H9 (cell line): ENCODE results near the gene FAM110C. TPM values are rescaled to one million over a fixed set of nuclear protein-coding genes. Genes with fewer than 3 reads are reported as not detected.

Experiments used
- DNase-seq: peaks from one replicate; pipeline ENCODE4 v3.0.0-alpha.2; 2017
- H2AFZ ChIP-seq: one replicate; pipeline ENCODE4 v1.6.1; 2013; ENCODE audit warnings: mild to moderate bottlenecking, low read length, control low read depth, moderate library complexity
- H2AK5ac ChIP-seq: 2 replicates; pipeline ENCODE4 v1.6.1; 2013; ENCODE audit warnings: low read length, control low read depth, mixed read lengths; ENCODE audit not compliant: insufficient read length
- H2BK120ac ChIP-seq: one replicate; pipeline ENCODE4 v1.6.1; 2013; ENCODE audit warnings: low read depth, mild to moderate bottlenecking, low read length, control low read depth, inconsistent platforms; ENCODE audit not compliant: poor library complexity, severe bottlenecking
- H2BK12ac ChIP-seq: 2 replicates; pipeline ENCODE4 v1.6.1; 2013; ENCODE audit warnings: low read length, control low read depth, mixed read lengths, low read depth; ENCODE audit not compliant: insufficient read length
- H2BK15ac ChIP-seq: 2 replicates; pipeline ENCODE4 v1.6.1; 2013; ENCODE audit warnings: low read depth, low read length, control low read depth
- H2BK20ac ChIP-seq: one replicate; pipeline ENCODE4 v1.6.1; 2013; ENCODE audit warnings: low read depth, mild to moderate bottlenecking, low read length, control low read depth, inconsistent platforms; ENCODE audit not compliant: poor library complexity, severe bottlenecking
- H2BK5ac ChIP-seq: 2 replicates; pipeline ENCODE4 v1.6.1; 2013; ENCODE audit warnings: low read length, control low read depth, mixed read lengths; ENCODE audit not compliant: insufficient read length
- H3K14ac ChIP-seq: 2 replicates; pipeline ENCODE4 v1.6.1; 2013; ENCODE audit warnings: low read length, control low read depth; ENCODE audit not compliant: insufficient read depth
- H3K18ac ChIP-seq: 2 replicates; pipeline ENCODE4 v1.6.1; 2013; ENCODE audit warnings: low read depth, mild to moderate bottlenecking, mixed read lengths, low read length, control low read depth; ENCODE audit not compliant: insufficient read length
- H3K23ac ChIP-seq: 2 replicates; pipeline ENCODE4 v1.6.1; 2013; ENCODE audit warnings: low read length, control low read depth, mixed read lengths, low read depth; ENCODE audit not compliant: insufficient read length
- H3K23me2 ChIP-seq: 2 replicates; pipeline ENCODE4 v1.6.1; 2013; ENCODE audit warnings: low read depth, mild to moderate bottlenecking, mixed read lengths, low read length, control low read depth; ENCODE audit not compliant: insufficient read length, poor library complexity, severe bottlenecking
- H3K27ac ChIP-seq: 2 replicates; pipeline ENCODE4 v1.5.1; 2013; ENCODE audit warnings: low read length, control low read depth, mixed read lengths, low read depth; ENCODE audit not compliant: insufficient read length
- H3K27me3 ChIP-seq: 2 replicates; pipeline ENCODE4 v1.6.1; 2013; ENCODE audit warnings: low read length, control low read depth, inconsistent platforms; ENCODE audit not compliant: insufficient read depth
- H3K4ac ChIP-seq: 2 replicates; pipeline ENCODE4 v1.6.1; 2013; ENCODE audit warnings: low read depth, mild to moderate bottlenecking, control low read depth, inconsistent platforms, low read length, moderate library complexity
- H3K4me1 ChIP-seq: 2 replicates; pipeline ENCODE4 v1.6.1; 2013; ENCODE audit warnings: low read length, control low read depth, inconsistent platforms; ENCODE audit not compliant: insufficient read depth
- H3K4me2 ChIP-seq: 2 replicates; pipeline ENCODE4 v1.6.1; 2013; ENCODE audit warnings: low read length, control low read depth, mixed read lengths; ENCODE audit not compliant: insufficient read length, insufficient read depth
- H3K56ac ChIP-seq: 2 replicates; pipeline ENCODE4 v1.6.1; 2013; ENCODE audit warnings: low read depth, mild to moderate bottlenecking, mixed read lengths, low read length, control low read depth; ENCODE audit not compliant: insufficient read length
- H3K79me1 ChIP-seq: 2 replicates; pipeline ENCODE4 v1.6.1; 2013; ENCODE audit warnings: low read depth, mild to moderate bottlenecking, moderate library complexity, low read length, control low read depth, inconsistent platforms; ENCODE audit not compliant: insufficient read depth, poor library complexity, severe bottlenecking
- H3K79me2 ChIP-seq: 2 replicates; pipeline ENCODE4 v1.6.1; 2013; ENCODE audit warnings: low read length, control low read depth, inconsistent platforms; ENCODE audit not compliant: insufficient read depth
- H3K9ac ChIP-seq: 2 replicates; pipeline ENCODE4 v1.6.1; 2013; ENCODE audit warnings: low read length, control low read depth, mixed read lengths; ENCODE audit not compliant: insufficient read length; ENCODE audit errors: extremely low read depth
- H3K9me3 ChIP-seq: one replicate; pipeline ENCODE4 v1.6.1; 2013; ENCODE audit warnings: low read depth, low read length, inconsistent platforms; ENCODE audit not compliant: control insufficient read depth
- H3T11ph ChIP-seq: one replicate; pipeline ENCODE4 v1.6.1; 2013; ENCODE audit warnings: mild to moderate bottlenecking, low read length, control low read depth, inconsistent platforms
- H4K20me1 ChIP-seq: one replicate; pipeline ENCODE4 v1.6.1; 2013; ENCODE audit not compliant: control insufficient read depth, insufficient read length, insufficient read depth
- H4K5ac ChIP-seq: 2 replicates; pipeline ENCODE4 v1.6.1; 2013; ENCODE audit warnings: low read depth, mild to moderate bottlenecking, mixed read lengths, low read length, control low read depth; ENCODE audit not compliant: insufficient read length
- H4K8ac ChIP-seq: replicated peaks from 2 replicates; pipeline ENCODE4 v1.6.1; 2013; ENCODE audit warnings: low read length, control low read depth, mixed read lengths, low read depth; ENCODE audit not compliant: insufficient read length
- H4K91ac ChIP-seq: 2 replicates; pipeline ENCODE4 v1.6.1; 2013; ENCODE audit warnings: low read depth, mild to moderate bottlenecking, moderate library complexity, mixed read lengths, low read length, control low read depth; ENCODE audit not compliant: insufficient read length
- H3K27ac Mint-ChIP-seq, 3 experiments: 2 replicates in 2 of 3; 3 replicates in 1 of 3; pipeline ENCODE4 v1.8.0; 2020 to 2021; ENCODE audit warnings: mixed read lengths in 3 of 3, mild to moderate bottlenecking in 1 of 3, moderate library complexity in 1 of 3
- H3K27me3 Mint-ChIP-seq: 2 replicates; pipeline ENCODE4 v1.8.0; 2021; ENCODE audit warnings: low read depth, mild to moderate bottlenecking, moderate library complexity, mixed read lengths
- H3K36me3 Mint-ChIP-seq, 3 experiments: 2 replicates in 2 of 3; 3 replicates in 1 of 3; pipeline ENCODE4 v1.8.0; 2020 to 2021; ENCODE audit warnings: low read depth in 3 of 3, mixed read lengths in 3 of 3; ENCODE audit not compliant: insufficient read depth in 1 of 3
- H3K4me1 Mint-ChIP-seq, 2 experiments: 2 replicates each; pipeline ENCODE4 v1.8.0; 2020; ENCODE audit warnings: mixed read lengths in 2 of 2
- H3K4me3 Mint-ChIP-seq, 2 experiments: 2 replicates in 1 of 2; 3 replicates in 1 of 2; pipeline ENCODE4 v1.8.0; 2020 to 2021; ENCODE audit warnings: mild to moderate bottlenecking in 2 of 2, mixed read lengths in 2 of 2, moderate library complexity in 1 of 2
- H3K9me3 Mint-ChIP-seq, 2 experiments: 2 replicates in 1 of 2; 3 replicates in 1 of 2; pipeline ENCODE4 v1.8.0; 2020; ENCODE audit warnings: mild to moderate bottlenecking in 2 of 2, mixed read lengths in 2 of 2, moderate library complexity in 1 of 2
- WGBS: extraction: QIAGEN DNeasy Blood & Tissue Kit; methylation state at CpG from one replicate; pipeline ENCODE4 v1.1.7; 2013; ENCODE audit warnings: missing lambda C conversion rate, low lambda C conversion rate, mixed read lengths; ENCODE audit not compliant: insufficient read length; ENCODE audit errors: extremely low coverage; 5-methylcytosine and 5-hydroxymethylcytosine counted together
- total RNA-seq: library from RNA; stranded (reverse); gene quantifications from 2 replicates; pipeline ENCODE4 v1.2.1, GENCODE V29; 2021
- TF ChIP-seq, protein P1 (sequence below): fragments of 200-600 bp; sonication (generic); conservative IDR thresholded peaks from 3 replicates; pipeline ENCODE4 v1.8.0; 2021; ENCODE audit warnings: antibody characterized with exemption, mild to moderate bottlenecking

FAM110C gene
- total RNA-seq, 1 experiment from 2014 or later, result 3.4 TPM

DNA sequence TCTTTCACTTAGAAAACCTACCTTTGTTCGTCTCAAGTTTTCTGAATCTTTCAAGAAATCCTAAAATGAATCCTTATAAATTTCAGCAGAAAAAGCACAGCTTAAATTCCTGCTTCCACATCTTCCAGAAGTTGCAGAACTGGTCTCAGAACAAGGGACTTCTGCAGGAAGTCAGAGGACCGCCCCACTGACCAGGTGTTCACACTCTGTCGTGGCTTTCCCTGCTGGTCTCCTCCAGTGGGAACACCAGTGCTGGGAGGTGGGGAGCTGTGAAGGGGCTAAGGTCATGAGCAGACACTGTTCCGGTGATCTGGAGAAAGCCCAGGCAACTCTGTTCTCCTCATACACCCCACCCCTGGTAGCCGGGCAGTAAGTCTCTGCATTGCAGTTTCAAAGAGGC lies 3.5 kb downstream of the FAM110C start:
- Histone ChIP-seq H3K23me2 (peaks cover 15% of the 10 kb centered on the region), H2BK12ac (no peak overlapping the region), H2AK5ac (no peak overlapping the region), H3K27me3 (no peaks in the 10 kb centered on the region), H2BK20ac (no peak overlapping the region), H3K79me1 (no peaks in the 10 kb centered on the region), H3K18ac (no peak overlapping the region), H4K20me1 (no peaks in the 10 kb centered on the region), H3K4me1 (peaks cover 3% of the 10 kb centered on the region; the same call in 1 of the 2 replicates), H3K79me2 (no peaks in the 10 kb centered on the region; the same call in 1 of the 2 replicates), H4K8ac (no peak overlapping the region), H3K9me3 (no peaks in the 10 kb centered on the region), H4K5ac (no peak overlapping the region), H4K91ac (no peak overlapping the region), H3K4ac (no peak overlapping the region), H3K9ac (no peak overlapping the region), H3K4me2 (no peak overlapping the region), H3K27ac (no peak overlapping the region), H2BK15ac (no peak overlapping the region), H2BK5ac (no peak overlapping the region), H3K56ac (no peak overlapping the region), H3K14ac (no peak overlapping the region), H2AFZ (no peak overlapping the region), H3T11ph (no peak overlapping the region), H3K23ac (no peak overlapping the region), H2BK120ac (no peak overlapping the region)
- no peaks in the 10 kb centered on the region for H3K9me3 Mint-ChIP-seq
- WGBS, result no CpG with 5 or more reads among the region's 5 CpGs
- DNase-seq, result no peak
- no peak overlapping the region for H3K4me3 Mint-ChIP-seq
- peaks cover 26% of the 10 kb centered on the region for H3K27me3 Mint-ChIP-seq
- H3K27ac Mint-ChIP-seq, result no peak overlapping the region
- peaks cover 34 to 35% of the 10 kb centered on the region in 2 experiments for H3K4me1 Mint-ChIP-seq
- TF ChIP-seq, protein P1, sequence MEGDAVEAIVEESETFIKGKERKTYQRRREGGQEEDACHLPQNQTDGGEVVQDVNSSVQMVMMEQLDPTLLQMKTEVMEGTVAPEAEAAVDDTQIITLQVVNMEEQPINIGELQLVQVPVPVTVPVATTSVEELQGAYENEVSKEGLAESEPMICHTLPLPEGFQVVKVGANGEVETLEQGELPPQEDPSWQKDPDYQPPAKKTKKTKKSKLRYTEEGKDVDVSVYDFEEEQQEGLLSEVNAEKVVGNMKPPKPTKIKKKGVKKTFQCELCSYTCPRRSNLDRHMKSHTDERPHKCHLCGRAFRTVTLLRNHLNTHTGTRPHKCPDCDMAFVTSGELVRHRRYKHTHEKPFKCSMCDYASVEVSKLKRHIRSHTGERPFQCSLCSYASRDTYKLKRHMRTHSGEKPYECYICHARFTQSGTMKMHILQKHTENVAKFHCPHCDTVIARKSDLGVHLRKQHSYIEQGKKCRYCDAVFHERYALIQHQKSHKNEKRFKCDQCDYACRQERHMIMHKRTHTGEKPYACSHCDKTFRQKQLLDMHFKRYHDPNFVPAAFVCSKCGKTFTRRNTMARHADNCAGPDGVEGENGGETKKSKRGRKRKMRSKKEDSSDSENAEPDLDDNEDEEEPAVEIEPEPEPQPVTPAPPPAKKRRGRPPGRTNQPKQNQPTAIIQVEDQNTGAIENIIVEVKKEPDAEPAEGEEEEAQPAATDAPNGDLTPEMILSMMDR, result no peak
- H3K36me3 Mint-ChIP-seq, result peaks cover 2 to 12% (median 10%) of the 10 kb centered on the region in 3 experiments; a peak in 5 of 7 replicates
